Stromal cell of bone marrow (primary cell): ENCODE measurements around the gene ASTN2.

Experiments
- DNase-seq: peaks from one replicate; pipeline ENCODE4 v3.0.0-alpha.2; 2012; ENCODE audit warnings: low read depth

Gene ASTN2

DNA sequence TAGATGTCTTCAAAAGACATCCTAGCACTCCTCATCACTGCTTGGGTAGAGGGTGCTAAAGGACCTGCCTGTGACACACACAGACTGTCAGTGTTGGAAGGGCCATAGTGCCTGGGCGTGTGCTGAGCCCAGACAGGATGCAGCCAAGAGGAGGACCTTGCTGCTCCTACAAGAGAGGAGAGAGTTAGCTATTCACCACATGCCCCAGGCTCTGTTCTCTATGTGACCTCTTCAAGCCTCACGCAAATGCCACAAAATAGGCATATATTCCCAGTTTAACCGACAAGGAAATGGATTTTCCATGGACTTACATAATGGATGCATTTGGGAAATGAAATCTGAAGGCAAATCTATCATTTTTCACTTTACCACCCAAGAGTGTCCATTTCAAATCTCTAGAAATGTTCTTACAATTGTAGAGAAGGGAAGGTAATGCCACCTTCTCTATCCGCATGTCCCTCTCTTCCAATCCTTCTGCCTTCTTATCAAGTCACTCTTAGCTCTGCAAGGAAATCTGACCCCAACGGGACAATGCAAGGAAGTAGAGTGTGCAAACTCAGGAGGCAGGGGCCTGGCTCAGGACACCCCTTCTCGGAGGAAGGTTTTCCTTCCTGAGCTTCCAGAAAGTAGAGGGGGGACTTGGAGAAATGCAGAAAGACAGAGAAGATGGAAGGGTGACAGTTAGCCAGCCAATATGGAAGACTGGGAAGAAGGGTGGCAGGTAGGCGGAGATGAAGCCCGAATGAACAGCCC lies 678.3 kb downstream of the ASTN2 start:
- DNase-seq = no peak

- no peak for DNase-seq
Measured at GRCh38 chr9:116733010-116733641, 681.7 kb downstream of the ASTN2 start.

DNA sequence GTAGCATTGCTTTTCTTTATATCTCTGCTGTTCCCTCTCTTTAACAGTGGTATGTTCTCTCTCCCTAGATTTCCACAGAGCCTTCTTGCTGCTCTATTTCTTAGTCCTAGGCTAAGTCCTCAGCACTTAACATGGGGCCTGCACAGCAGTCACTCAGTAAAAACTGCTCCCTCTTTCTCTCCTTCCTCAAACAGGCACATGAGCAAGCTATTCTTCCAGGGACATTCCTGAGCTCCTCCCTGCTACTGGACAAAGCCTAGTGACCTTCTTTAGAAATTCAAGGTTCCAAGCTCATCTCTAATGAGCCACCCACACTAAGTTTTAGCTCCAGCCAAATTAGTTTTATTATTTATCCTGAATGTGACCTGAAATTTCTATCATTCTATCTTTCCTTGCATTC lies 688.3 kb downstream of the ASTN2 start:
- DNase-seq = no peak

DNA sequence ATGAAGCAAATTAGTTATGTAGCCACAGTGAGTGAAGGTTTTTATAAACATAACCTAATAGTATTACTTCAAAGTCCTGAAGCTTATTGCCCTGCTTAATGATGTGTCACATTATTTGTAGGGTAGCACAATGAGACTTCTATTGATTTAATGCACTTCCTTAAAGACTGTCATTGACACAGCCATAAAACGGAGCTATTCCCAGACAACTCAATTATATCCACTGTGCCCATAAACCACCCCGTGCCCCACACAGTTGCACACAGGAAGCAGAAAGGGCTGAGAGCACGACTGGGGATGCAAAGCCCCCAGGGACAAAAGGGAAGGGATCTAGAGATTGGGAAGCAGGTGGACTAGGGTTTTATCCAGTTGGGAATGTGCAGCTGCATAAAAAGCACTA lies 690.7 kb downstream of the ASTN2 start:
- no peak for DNase-seq

- no peak for DNase-seq
Measured at GRCh38 chr9:116721944-116722343, 692.9 kb downstream of the ASTN2 start.

GRCh38 chr9:116721411-116721810 lies 693.4 kb downstream of the ASTN2 start:
- DNase-seq = no peak

DNA sequence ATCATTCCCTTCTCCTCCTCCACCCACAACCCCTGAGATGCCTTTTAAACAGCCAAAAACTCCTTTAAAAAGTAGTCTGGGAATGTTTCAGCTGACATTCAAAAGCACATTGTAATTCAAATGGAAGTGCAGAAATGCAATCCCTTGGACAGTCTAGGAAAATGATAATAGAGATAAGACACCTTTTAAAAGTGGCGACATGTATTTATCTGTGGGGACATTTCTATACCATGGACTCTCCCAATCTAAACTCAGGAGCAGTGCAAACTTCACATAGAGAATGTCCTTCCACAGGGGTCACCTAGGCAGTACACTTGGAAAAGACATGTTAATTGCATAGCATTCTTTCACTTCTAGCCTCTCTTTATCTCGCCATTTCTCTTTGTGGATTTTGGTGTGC lies 694.7 kb downstream of the ASTN2 start:
- no peak for DNase-seq

GRCh38 chr9:116718111-116718510 lies 696.7 kb downstream of the ASTN2 start:
- DNase-seq = no peak

DNA sequence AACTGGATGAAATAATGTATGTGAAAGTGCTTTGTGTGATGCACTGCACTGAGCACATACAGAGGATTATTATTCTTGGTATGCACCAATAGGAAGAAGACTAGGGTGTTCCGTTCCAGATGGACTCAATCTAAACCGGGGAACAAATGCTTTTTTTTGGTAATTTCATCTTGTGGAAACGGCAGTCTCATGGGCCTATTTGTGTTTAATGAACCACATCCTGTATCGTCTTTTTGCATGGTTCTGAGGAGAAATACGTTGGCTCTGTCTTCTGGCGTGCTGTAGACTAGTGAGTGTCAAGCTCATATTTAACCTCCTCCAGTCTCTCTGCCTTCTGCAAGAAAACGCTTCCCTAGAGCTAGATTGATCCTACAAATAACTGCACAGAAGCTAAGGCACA lies 697.7 kb downstream of the ASTN2 start:
- peak; percentile 57 for DNase-seq

GRCh38 chr9:116716438-116716837 lies 698.4 kb downstream of the ASTN2 start:
- DNase-seq = no peak

GRCh38 chr9:116715751-116716150 lies 699.1 kb downstream of the ASTN2 start:
- no peak for DNase-seq

DNA sequence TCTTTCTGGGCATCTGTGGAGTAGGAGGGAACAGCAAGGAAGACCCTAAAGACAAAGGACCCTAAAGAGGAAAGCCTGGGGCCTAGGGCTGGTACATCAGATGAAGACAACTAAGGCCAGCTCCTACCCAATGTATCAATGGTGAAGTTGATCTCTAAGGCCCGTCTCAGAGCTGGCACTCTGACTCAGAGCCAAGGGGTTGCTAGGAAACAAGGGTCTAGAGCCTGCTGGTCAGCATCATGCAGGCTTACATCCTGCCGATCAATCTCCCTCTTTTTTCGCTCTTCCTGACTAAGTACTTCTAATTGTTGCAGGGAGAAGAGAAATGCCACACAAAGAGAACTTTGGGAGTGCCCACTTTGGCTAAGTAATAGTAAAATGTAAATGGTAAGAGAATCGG lies 701.6 kb downstream of the ASTN2 start:
- no peak for DNase-seq

- no peak for DNase-seq
Measured at GRCh38 chr9:116712781-116713180, 702.1 kb downstream of the ASTN2 start.

- DNase-seq = no peak
Measured at GRCh38 chr9:116706310-116707290, 708.3 kb downstream of the ASTN2 start.

GRCh38 chr9:116705531-116705930 lies 709.3 kb downstream of the ASTN2 start:
- no peak for DNase-seq

DNA sequence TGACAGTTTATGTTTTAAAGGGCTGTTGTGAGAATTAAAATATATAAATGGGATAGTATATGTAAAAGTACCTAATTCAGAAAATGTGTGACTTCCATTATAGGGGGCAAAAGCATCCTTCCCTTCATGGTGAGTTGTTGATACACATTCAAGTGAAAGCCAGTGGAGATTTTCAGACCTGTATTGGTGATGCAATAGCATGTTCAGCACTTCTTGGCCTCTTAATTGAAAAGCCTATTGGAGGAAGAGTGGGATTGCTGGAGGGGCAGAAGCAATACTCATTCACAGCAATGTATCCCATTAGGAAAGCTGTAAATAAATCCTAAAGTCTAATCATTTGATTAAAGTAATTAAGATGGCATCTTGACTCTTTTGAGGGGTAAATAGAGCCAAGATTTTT lies 710.4 kb downstream of the ASTN2 start:
- no peak for DNase-seq

DNA sequence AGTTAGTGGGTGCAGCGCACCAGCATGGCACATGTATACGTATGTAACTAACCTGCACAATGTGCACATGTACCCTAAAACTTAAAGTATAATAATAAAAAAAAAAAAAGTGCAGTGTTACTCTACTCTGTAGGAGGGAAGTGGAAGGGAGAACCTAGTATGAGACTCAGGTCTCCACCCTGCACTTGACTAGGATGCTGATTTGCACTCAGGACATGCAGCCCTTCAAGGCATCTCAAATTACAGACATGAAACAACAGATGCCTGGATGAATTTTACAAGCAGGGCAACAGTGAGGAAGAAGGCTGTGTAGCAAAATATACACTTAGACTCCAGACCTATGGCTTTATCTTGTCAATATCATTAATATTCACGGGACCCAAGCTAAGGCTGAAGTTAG lies 711.2 kb downstream of the ASTN2 start:
- no peak for DNase-seq

- DNase-seq = no peak
Measured at GRCh38 chr9:116701940-116702642, 712.8 kb downstream of the ASTN2 start.

DNA sequence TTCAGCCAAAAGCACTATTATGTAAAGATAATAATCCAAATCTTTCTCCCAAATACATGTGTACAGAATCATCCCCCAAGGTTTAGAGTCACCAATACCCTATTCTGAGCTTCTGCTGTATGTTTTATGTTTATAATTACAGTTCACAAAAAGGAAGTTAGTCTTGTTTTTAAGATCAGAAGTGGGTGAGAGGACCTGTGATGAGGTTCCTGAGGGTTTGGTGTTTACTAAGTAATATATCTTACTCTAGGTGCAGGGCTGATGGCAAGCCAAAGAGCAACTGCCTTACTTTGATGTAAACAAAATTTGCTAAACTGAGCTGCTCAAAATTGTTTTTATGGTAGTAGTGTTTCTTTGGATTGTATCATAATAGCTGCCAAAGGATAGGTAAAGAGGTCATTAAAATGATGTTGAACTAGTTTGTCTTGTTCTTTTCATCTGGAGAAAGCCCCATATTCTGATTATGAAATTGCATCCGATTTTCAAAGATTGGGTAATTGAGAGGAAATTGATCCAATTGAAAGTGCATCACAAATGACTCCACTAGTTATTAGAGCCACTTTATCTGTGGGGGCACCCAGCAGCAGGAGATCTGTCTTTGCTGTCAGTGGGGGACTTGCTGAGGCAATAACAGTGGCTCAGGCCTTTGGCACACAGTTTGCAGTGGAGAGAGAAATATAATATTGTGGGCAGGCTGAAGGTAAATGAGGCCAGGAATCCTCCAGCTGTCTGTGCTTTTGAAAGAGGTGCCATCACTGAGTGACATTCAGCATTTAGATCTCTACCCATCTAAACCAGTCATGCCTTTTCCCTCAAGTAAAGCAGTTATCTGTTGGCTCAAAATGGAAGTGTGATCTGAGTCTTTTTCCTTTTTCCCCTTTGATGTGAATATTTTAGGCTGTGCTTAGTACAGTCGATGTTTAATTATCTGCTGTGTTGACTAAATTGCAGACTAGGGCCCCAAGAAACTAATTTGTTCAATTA lies 713.7 kb downstream of the ASTN2 start:
- DNase-seq = no peak

DNA sequence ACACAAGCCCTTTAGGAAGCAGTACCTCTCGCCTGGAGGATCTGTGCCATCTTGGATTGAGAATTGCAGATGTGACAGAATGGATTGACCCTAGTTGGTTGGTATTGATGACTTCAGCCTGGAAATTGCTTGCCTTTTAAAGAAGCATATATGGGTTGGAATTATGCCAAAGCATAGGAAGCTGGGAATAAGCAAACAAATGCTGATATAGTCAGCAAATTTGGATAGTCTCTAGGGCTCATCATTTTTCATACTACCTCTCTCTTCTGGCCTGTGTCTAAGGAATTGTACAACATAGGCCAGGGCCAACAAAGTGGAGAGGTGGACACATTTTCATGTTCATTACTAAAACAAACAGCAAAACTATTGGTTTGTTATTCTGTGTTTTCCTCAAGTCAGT lies 714.6 kb downstream of the ASTN2 start:
- no peak for DNase-seq

DNA sequence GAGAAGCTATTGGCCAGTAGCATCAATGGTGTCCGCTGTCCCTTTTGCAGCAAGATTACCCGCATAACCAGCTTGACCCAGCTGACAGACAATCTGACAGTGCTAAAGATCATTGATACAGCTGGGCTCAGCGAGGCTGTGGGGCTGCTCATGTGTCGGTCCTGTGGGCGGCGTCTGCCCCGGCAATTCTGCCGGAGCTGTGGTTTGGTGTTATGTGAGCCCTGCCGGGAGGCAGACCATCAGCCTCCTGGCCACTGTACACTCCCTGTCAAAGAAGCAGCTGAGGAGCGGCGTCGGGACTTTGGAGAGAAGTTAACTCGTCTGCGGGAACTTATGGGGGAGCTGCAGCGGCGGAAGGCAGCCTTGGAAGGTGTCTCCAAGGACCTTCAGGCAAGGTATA lies 717.0 kb downstream of the ASTN2 start:
- no peak for DNase-seq
